Mesendoderm (in vitro differentiated cells): ENCODE data around the gene LRRC8D.
"Not testable (repeated sequence)": the region's sequence is repeated elsewhere in the genome, so short reads cannot be mapped to it uniquely, and the experiment has no call there.

Experiments
- DNase-seq: peaks from one replicate; pipeline ENCODE4 v3.0.0; 2013
- H2AK5ac ChIP-seq: 2 replicates; pipeline ENCODE4 v1.6.1; 2013; ENCODE audit warnings: low read length, inconsistent platforms
- H2BK120ac ChIP-seq: 2 replicates; pipeline ENCODE4 v1.6.1; 2013; ENCODE audit warnings: low read depth, mild to moderate bottlenecking, low read length, moderate library complexity, mixed read lengths
- H2BK15ac ChIP-seq: replicated peaks from 2 replicates; pipeline ENCODE4 v1.6.1; 2013; ENCODE audit warnings: low read depth, mild to moderate bottlenecking, moderate library complexity
- H2BK5ac ChIP-seq: 2 replicates; pipeline ENCODE4 v1.6.1; 2013; ENCODE audit warnings: low read length, inconsistent platforms
- H3K18ac ChIP-seq: 2 replicates; pipeline ENCODE4 v1.6.1; 2013; ENCODE audit warnings: mild to moderate bottlenecking, low read length, mixed read lengths
- H3K23ac ChIP-seq: one replicate; pipeline ENCODE4 v1.6.1; 2013; ENCODE audit warnings: low read length
- H3K27ac ChIP-seq: 2 replicates; pipeline ENCODE4 v1.5.1; 2013; ENCODE audit warnings: low read depth, mild to moderate bottlenecking, inconsistent platforms, low read length, moderate library complexity
- H3K27me3 ChIP-seq: 2 replicates; pipeline ENCODE4 v1.6.1; 2013; ENCODE audit warnings: low read length, control low read depth, mild to moderate bottlenecking, inconsistent platforms; ENCODE audit not compliant: insufficient read depth, poor library complexity
- H3K36me3 ChIP-seq: 2 replicates; pipeline ENCODE4 v1.6.1; 2013; ENCODE audit warnings: low read length, inconsistent platforms; ENCODE audit not compliant: control insufficient read depth, insufficient read depth
- H3K4ac ChIP-seq: one replicate; pipeline ENCODE4 v1.6.1; 2013; ENCODE audit warnings: low read depth, mild to moderate bottlenecking, low read length, moderate library complexity
- H3K4me1 ChIP-seq: 2 replicates; pipeline ENCODE4 v1.6.1; 2013; ENCODE audit warnings: low read depth, low read length, inconsistent platforms; ENCODE audit not compliant: control insufficient read depth
- H3K4me2 ChIP-seq: 2 replicates; pipeline ENCODE4 v1.6.1; 2013; ENCODE audit warnings: low read length
- H3K4me3 ChIP-seq: 2 replicates; pipeline ENCODE4 v1.5.1; 2013; ENCODE audit warnings: mild to moderate bottlenecking, low read length
- H3K56ac ChIP-seq: one replicate; pipeline ENCODE4 v1.6.1; 2013; ENCODE audit warnings: low read length
- H3K79me1 ChIP-seq: 2 replicates; pipeline ENCODE4 v1.6.1; 2013; ENCODE audit warnings: low read length, inconsistent platforms
- H3K79me2 ChIP-seq: 2 replicates; pipeline ENCODE4 v1.6.1; 2013; ENCODE audit warnings: mild to moderate bottlenecking, low read length; ENCODE audit not compliant: control insufficient read depth, insufficient read depth
- H3K9ac ChIP-seq: 2 replicates; pipeline ENCODE4 v1.6.1; 2013; ENCODE audit warnings: low read length, inconsistent platforms
- H4K5ac ChIP-seq: one replicate; pipeline ENCODE4 v1.6.1; 2013; ENCODE audit warnings: low read length
- H4K8ac ChIP-seq: one replicate; pipeline ENCODE4 v1.6.1; 2013; ENCODE audit warnings: low read depth, mild to moderate bottlenecking, control low read depth, low read length, moderate library complexity
- WGBS: extraction: QIAGEN DNeasy Blood & Tissue Kit; methylation state at CpG from one replicate; pipeline ENCODE4 v1.1.7; 2013; ENCODE audit warnings: low lambda C conversion rate, missing lambda C conversion rate; ENCODE audit not compliant: insufficient coverage; ENCODE audit errors: extremely low coverage; 5-methylcytosine and 5-hydroxymethylcytosine counted together

The LRRC8D gene

DNA sequence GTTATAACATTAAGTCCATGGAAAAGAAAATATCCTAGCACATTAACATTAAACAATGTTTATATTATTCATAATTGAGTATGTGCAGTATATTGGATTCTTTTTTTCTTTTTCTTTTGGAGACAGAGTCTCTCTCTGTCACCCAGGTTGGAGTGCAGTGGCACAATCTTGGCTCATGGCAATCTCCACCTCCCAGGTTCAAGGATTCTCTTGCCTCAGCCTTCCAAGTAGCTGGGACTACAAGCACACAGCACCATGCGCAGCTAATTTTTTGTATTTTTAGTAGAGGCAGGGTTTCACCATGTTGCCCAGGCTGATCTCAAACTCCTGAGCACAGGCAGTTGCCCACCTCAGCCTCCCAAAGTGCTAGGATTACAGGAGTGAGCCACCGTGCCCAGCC lies 162.0 kb downstream of the LRRC8D start:
- H3K79me1 ChIP-seq, H2AK5ac ChIP-seq, H2BK5ac ChIP-seq, H2BK15ac ChIP-seq, H3K23ac ChIP-seq, H3K79me2 ChIP-seq, H3K4me1 ChIP-seq, H3K18ac ChIP-seq, H3K4me2 ChIP-seq, H4K8ac ChIP-seq, DNase-seq, H3K4me3 ChIP-seq, H4K5ac ChIP-seq, H2BK120ac ChIP-seq, H3K4ac ChIP-seq, H3K27ac ChIP-seq, H3K27me3 ChIP-seq, H3K36me3 ChIP-seq, H3K56ac ChIP-seq, H3K9ac ChIP-seq: not testable (repeated sequence)
- no CpG with 5 or more reads among the region's 2 CpGs for WGBS

DNA sequence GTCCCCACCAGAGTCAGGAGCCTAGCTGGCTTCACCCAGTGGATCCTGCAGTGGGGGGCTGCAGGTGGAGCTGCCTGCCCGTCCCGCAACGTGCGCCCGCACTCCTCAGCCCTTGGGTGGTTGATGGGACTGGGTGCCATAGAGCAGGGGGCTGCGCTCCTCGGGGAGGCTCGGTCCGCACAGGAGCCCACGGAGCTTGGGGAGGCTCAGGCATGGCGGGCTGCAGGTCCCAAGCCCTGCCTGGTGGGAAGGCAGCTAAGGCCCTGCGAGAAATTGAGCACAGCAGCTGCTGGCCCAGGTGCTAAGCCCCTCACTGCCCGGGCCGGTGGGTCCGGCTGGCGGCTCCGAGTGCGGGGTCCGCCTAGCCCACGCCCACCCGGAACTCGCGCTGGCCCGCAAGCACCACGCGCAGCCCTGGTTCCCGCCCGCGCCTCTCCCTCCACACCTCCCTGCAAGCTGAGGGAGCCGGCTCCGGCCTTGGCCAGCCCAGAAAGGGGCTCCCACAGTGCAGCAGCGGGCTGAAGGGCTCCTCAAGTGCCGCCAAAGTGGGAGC lies 163.8 kb downstream of the LRRC8D start:
- H2BK5ac ChIP-seq, H3K27ac ChIP-seq, DNase-seq, H3K79me1 ChIP-seq, H3K18ac ChIP-seq, H3K4me2 ChIP-seq, H3K4me3 ChIP-seq, H2AK5ac ChIP-seq, H2BK15ac ChIP-seq, H2BK120ac ChIP-seq, H3K4ac ChIP-seq, H4K5ac ChIP-seq, H3K23ac ChIP-seq, H3K9ac ChIP-seq, H3K27me3 ChIP-seq, H3K36me3 ChIP-seq, H4K8ac ChIP-seq, H3K56ac ChIP-seq, H3K79me2 ChIP-seq, H3K4me1 ChIP-seq: not testable (repeated sequence)
- WGBS = no CpG with 5 or more reads among the region's 33 CpGs

GRCh38 chr1:89986020-89986419 lies 165.2 kb downstream of the LRRC8D start:
- no peaks in the 10 kb centered on the region for H3K79me2 ChIP-seq
- H3K4me3 ChIP-seq = no peak overlapping the region
- H3K4me1 ChIP-seq = no peaks in the 10 kb centered on the region
- no peak overlapping the region for H3K4ac ChIP-seq
- no peak overlapping the region for H3K23ac ChIP-seq
- H3K79me1 ChIP-seq = no peaks in the 10 kb centered on the region
- H2BK5ac ChIP-seq = no peak overlapping the region
- no peak overlapping the region for H2BK15ac ChIP-seq
- H4K5ac ChIP-seq = no peak overlapping the region
- H3K27ac ChIP-seq = no peak overlapping the region
- no peak overlapping the region for H2AK5ac ChIP-seq
- H2BK120ac ChIP-seq = no peak overlapping the region
- no peak overlapping the region for H3K9ac ChIP-seq
- H3K56ac ChIP-seq = no peak overlapping the region
- no peaks in the 10 kb centered on the region for H3K27me3 ChIP-seq
- no peak overlapping the region for H3K4me2 ChIP-seq
- H4K8ac ChIP-seq = no peak overlapping the region
- no peak overlapping the region for H3K18ac ChIP-seq
- no peaks in the 10 kb centered on the region for H3K36me3 ChIP-seq
- DNase-seq = no peak
